Right lobe of liver (tissue), 6 donors: ENCODE results near the gene TBC1D25. TPM values are rescaled to one million over a fixed set of nuclear protein-coding genes. Genes with fewer than 3 reads are reported as not detected.

ENCODE experiments used
- ATAC-seq, 4 donors: fragments of 200-7000 bp; cut with Tn5 transposase; one replicate each; pipeline ENCODE4 v1.9.1; 2020; ENCODE audit warnings: mild to moderate bottlenecking in 4 of 4, moderate library complexity in 4 of 4
- DNase-seq, 3 donors: peaks; one replicate each; pipeline ENCODE4 v3.0.0-alpha.2; 2020
- H3K27ac ChIP-seq, 3 donors: fragments of 200-600 bp; one replicate each; pipeline ENCODE4 v1.8.0; 2022
- H3K27me3 ChIP-seq, 2 donors: fragments of 200-600 bp; one replicate each; pipeline ENCODE4 v1.8.0; 2022
- H3K36me3 ChIP-seq, 4 donors: fragments of 200-600 bp; sonication (generic) in 1 of 4; one replicate each; pipeline versions ENCODE4 v1.5.1 to v1.8.0; 2017 to 2022; ENCODE audit warnings: control low read depth in 1 of 4
- H3K4me1 ChIP-seq, 4 donors: fragments of 200-600 bp; sonication (generic) in 1 of 4; one replicate each; pipeline versions ENCODE4 v1.5.1 to v1.8.0; 2017 to 2022; ENCODE audit warnings: control low read depth in 1 of 4
- H3K4me3 ChIP-seq, 3 donors: fragments of 200-600 bp; one replicate each; pipeline ENCODE4 v1.8.0; 2022
- H3K9me3 ChIP-seq, 4 donors: fragments of 200-600 bp; sonication (generic) in 1 of 4; one replicate each; pipeline versions ENCODE4 v1.5.1 to v1.8.0; 2017 to 2022; ENCODE audit warnings: control low read depth in 1 of 4
- CTCF ChIP-seq, 4 donors: fragments of 200-600 bp in 3 of 4; fragments of 450-650 bp in 1 of 4; IDR thresholded peaks; one replicate each; pipeline versions ENCODE4 v1.5.1 to v1.8.0; 2016 to 2022; ENCODE audit warnings: antibody characterized with exemption in 4 of 4, mild to moderate bottlenecking in 2 of 4
- POLR2A ChIP-seq: fragments of 450-650 bp; IDR thresholded peaks from one replicate; pipeline ENCODE4 v1.6.1; 2017; ENCODE audit warnings: antibody characterized with exemption, mild to moderate bottlenecking
- WGBS: methylation state at CpG from one replicate; pipeline ENCODE4 v1.1.6; 2018; ENCODE audit warnings: low coverage, low lambda C conversion rate; ENCODE audit not compliant: insufficient coverage; ENCODE audit errors: missing lambda C conversion rate; 5-methylcytosine and 5-hydroxymethylcytosine counted together
- intact Hi-C, 2 donors: fragments of 100-400 bp; cut with DNase I; formaldehyde crosslinking; loops; one replicate each; pipeline versions ENCODE4 v1.11.2 to v1.14.1; 2022
- small RNA-seq, 2 experiments: library from RNA; depleted of rRNA; stranded (forward); fragments of <200 nt; gene quantifications; one replicate each; pipeline ENCODE3, GENCODE V24; 2016
- total RNA-seq, 6 experiments: library from RNA; depleted of rRNA in 2 of 6; stranded (reverse); fragments of >200 nt in 2 of 6; fragmentation: NEBNext Ultra II Directional in 3 of 6; extraction: Animal tissue kit (Norgen Biotek cat#: 25700) in 3 of 6; gene quantifications; one replicate each; pipeline versions ENCODE4 v1.1.0 to v1.2.4, GENCODE V29; 2016 to 2023
- donor health status: DM: no; HTN: yes; CAD: no.
- donor health status: DM: no; HTN: no; CAD: no.
- donor health status: DM: no; HTN: no; CAD: no.
- donor health status: DM: no; HTN: yes; CAD: no.
- donor health status: DM: no; HTN: yes; CAD: no.

The TBC1D25 gene
- total RNA-seq, 6 experiments from 2014 or later: 4.3 to 7.5 (median 5.6) TPM

- H3K4me1 ChIP-seq: no peaks in the 10 kb centered on the region
- no peaks in the 10 kb centered on the region for H3K27me3 ChIP-seq
- WGBS: 11% methylated on average over 2 of the region's 2 CpGs
- intact Hi-C loops: no loop called here
- H3K36me3 ChIP-seq: no peaks in the 10 kb centered on the region
- ATAC-seq (no peak), DNase-seq (no peak)
- TF ChIP-seq CTCF (IDR thresholded peaks at IDR 0.05): no peak
- no peak for TF ChIP-seq POLR2A
- no peak overlapping the region for H3K4me3 ChIP-seq
- no peaks in the 10 kb centered on the region for H3K9me3 ChIP-seq
- no peak overlapping the region for H3K27ac ChIP-seq
Observed at GRCh38 chrX:48611703-48612102, 72.2 kb downstream of the TBC1D25 start.

Small RNAs within 50 kb of the gene (small RNA-seq; reads per million reads assigned to genes)
- 0 reads per million in 2 experiments for gene MRPL32P1

Other genes with a start within 250 kb of the TBC1D25 start
- not detected for gene SSX3, start 183.0 kb upstream of the TBC1D25 start, total RNA-seq
- gene SSX4, start 156.2 kb upstream of the TBC1D25 start, total RNA-seq: not detected
- not detected for gene SSX4B, start 127.8 kb upstream of the TBC1D25 start, total RNA-seq
- gene SLC38A5, start 69.5 kb upstream of the TBC1D25 start, total RNA-seq: 1 to 10 TPM in 1 of 6 experiments, under 1 TPM in 4, not detected in 1; 0.22 to 1.4 (median 0.37) TPM
- 10 to 100 TPM in 5 of 6 experiments, 1 to 10 TPM in 1; 9.9 to 30.4 (median 12.5) TPM for gene FTSJ1, start 63.5 kb upstream of the TBC1D25 start, total RNA-seq
- 1 to 10 TPM; 1.7 to 6.1 (median 1.9) TPM for gene PORCN, start 30.7 kb upstream of the TBC1D25 start, total RNA-seq
- gene EBP, start 17.9 kb upstream of the TBC1D25 start, total RNA-seq: 100 to 1,000 TPM; 150 to 276 (median 225) TPM
- 10 to 100 TPM; 14.7 to 69.0 (median 57.7) TPM for gene RBM3, start 34.8 kb downstream of the TBC1D25 start, total RNA-seq
- gene WDR13, start 57.8 kb downstream of the TBC1D25 start, total RNA-seq: 100 to 1,000 TPM in 2 of 6 experiments, 10 to 100 TPM in 4; 46.5 to 193 (median 80.8) TPM
- gene WAS, start 144.1 kb downstream of the TBC1D25 start, total RNA-seq: 1 to 10 TPM; 2.4 to 7.2 (median 4.8) TPM
- gene SUV39H1, start 157.0 kb downstream of the TBC1D25 start, total RNA-seq: 10 to 100 TPM in 1 of 6 experiments, 1 to 10 TPM in 5; 2.2 to 10.8 (median 3.5) TPM
- 1 to 10 TPM in 5 of 6 experiments, under 1 TPM in 1; 0.98 to 4.1 (median 2.9) TPM for gene GLOD5, start 222.0 kb downstream of the TBC1D25 start, total RNA-seq
- gene GATA1, start 246.9 kb downstream of the TBC1D25 start, total RNA-seq: 1 to 10 TPM in 1 of 6 experiments, under 1 TPM in 1, not detected in 4; 0.37 to 1.2 TPM